ENCODE measurements around the gene NTNG2.

DNA sequence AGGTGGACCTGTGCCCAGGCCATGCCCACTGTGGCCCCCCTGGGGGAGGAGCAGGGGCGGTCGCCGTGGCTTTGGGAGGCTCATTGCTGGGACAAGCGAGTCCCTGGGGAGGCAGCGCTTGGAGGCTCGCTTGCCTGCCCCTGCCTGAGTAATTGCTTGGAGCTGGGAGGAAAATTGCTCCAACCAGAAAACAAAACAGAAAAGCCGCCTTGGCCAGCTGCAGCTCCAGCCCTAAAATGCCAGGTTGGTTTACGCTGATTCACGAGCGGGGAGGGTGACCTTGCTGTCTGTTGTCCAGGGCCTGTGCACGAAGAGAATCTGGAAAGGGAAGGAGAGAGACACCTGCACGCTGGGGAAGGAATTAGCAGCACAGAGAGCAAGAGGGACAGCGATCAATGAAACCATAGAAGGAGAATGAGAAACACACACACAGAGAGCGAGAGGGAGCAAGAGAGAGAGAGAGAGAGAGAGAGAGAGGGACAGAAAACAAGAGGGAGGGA, 25.3 kb downstream of the NTNG2 start:
- TF ChIP-seq, protein P1, sequence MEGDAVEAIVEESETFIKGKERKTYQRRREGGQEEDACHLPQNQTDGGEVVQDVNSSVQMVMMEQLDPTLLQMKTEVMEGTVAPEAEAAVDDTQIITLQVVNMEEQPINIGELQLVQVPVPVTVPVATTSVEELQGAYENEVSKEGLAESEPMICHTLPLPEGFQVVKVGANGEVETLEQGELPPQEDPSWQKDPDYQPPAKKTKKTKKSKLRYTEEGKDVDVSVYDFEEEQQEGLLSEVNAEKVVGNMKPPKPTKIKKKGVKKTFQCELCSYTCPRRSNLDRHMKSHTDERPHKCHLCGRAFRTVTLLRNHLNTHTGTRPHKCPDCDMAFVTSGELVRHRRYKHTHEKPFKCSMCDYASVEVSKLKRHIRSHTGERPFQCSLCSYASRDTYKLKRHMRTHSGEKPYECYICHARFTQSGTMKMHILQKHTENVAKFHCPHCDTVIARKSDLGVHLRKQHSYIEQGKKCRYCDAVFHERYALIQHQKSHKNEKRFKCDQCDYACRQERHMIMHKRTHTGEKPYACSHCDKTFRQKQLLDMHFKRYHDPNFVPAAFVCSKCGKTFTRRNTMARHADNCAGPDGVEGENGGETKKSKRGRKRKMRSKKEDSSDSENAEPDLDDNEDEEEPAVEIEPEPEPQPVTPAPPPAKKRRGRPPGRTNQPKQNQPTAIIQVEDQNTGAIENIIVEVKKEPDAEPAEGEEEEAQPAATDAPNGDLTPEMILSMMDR (IDR thresholded peaks at IDR 0.05): no peak
- no peak for TF ChIP-seq POLR2A (IDR thresholded peaks at IDR 0.05)
